NCI-H345 (cell line): ENCODE measurements around the gene TPD52L1.

Experiments used
- DNase-seq: peaks from one replicate; lab custom pipeline; 2025; lab: John Stamatoyannopoulos, UW

Gene TPD52L1

GRCh38 chr6:125306756-125307149 lies 153.2 kb downstream of the TPD52L1 start:
- DNase-seq, result no peak

GRCh38 chr6:125307150-125307838 lies 153.7 kb downstream of the TPD52L1 start:
- DNase-seq, result no peak

- DNase-seq, result no peak
Observed at GRCh38 chr6:125307964-125308615, 154.5 kb downstream of the TPD52L1 start.

GRCh38 chr6:125310994-125311649 lies 157.5 kb downstream of the TPD52L1 start:
- DNase-seq, result peak; percentile 68

GRCh38 chr6:125312478-125312877 lies 158.9 kb downstream of the TPD52L1 start:
- DNase-seq, result no peak

GRCh38 chr6:125312950-125313349 lies 159.4 kb downstream of the TPD52L1 start:
- DNase-seq, result no peak
